Amniotic epithelial cell (primary cell): ENCODE measurements around the gene DDIT3.

Experiments
- DNase-seq: peaks from one replicate; pipeline ENCODE4 v3.0.0-alpha.2; 2010; ENCODE audit warnings: low read depth

The DDIT3 gene

DNA sequence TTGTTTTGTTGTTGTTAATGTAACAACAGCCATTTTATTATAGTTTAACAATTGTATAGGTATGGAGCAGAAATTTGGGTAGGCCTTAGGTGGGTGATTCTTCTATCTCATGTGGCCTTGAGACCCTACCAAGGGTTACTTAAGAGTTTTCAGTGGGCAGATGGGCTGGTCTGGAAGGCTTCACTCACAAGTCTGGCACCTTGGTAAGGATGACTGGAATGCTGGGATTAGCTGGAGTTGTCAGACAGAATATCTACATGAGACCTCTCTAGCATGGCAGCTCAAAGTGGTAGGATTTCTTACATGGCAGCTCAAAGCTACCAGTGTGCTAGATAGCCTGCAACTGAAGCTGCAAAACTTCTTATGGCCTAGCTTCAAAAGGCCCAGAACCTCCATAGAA is 34.6 kb downstream of the DDIT3 start:
- DNase-seq: no peak

DNA sequence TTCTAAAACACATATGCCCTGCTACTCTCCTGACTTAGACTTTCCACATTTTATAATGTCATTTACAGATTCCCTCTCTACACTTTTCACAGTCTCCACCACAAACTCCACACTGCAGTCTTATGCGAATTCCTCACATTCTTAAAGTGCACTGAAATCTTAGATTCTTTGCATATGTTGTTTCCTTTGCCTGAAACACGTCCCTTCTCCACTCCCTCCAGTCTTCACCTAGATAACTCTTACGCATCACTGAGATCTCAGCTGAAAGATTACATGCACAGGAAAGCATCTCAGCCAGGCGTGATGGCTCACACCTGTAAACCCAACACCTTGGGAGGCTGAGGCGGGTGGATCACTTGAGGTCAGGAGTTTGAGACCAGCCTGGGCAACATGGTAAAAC is 36.8 kb downstream of the DDIT3 start:
- DNase-seq: peak; percentile 73

DNA sequence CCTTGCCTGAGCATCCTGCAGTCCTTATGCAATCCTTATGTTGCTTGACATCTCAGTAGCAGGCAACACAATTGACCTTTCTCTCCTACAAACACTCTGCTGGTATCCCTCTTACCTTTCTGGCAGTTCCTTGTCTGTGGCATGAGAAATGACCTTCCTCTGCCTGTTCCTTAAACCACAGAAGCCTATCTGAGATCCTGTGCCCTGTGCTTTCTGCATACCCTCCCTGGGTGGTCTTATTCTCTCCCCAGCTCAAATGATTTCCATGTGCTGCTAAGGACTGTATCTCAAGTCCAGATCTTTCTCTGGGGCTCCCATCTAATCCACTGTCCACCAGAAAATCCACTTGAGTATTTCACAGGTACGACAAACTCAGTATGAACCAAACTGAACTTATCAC is 38.6 kb downstream of the DDIT3 start:
- no peak for DNase-seq

DNA sequence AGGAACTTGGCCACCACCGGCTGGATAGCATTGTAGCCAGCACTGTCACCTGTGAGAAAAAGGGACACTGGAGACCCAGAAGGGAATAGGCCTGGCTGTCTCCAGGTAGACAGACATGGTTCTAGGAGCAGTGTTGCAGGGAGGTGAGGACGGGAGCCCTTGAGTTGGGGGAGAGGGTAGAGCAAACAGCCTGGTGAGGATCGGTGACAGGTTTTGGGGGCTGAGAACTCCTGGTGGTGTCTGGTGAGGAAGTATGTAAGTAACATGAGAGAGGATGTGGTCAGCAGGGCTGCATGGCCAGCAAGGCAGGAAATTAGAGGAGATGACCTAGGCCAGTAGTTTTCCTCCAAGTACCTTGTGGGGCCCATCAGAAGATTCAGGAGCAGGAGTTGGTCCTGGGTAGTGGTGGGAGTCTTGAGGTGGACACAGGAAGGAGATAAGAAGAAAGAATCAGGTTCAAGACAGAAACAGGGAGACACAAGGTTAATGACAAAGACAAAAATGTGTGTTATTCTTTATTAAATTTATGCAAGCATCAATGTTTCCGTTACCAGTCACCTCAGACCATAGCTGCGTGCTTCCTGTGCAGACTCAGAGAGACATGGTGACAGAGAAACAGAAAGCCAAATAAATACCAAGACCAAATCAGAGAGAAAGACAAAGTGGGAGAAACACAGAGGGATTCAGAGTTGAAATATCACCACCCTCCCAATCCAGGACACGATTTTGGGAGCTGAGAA is 40.8 kb downstream of the DDIT3 start, which contains the start of gene ARHGAP9:
ARHGAP9 (minus strand) TSS at position 491 of the 740 bp plus-strand sequence; CDS start at position 31, 460 bp downstream.
- DNase-seq: no peak

DNA sequence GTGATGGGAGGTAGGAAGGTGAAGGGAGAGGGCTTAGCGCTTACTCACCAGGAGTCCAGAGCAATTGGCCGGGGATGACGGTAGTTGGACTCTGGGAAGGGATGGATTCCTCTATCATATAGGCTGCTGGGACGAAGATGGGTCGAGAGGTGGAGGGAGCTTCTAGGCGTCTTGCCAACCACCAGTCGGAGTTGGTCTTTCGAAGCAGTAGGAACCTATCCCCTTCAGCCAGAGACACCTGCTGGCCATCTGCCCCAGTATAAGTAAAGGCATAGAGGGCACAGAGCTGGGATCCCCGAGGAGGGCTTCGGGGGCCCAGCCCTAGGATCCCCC is 41.3 kb downstream of the DDIT3 start:
- no peak for DNase-seq

DNA sequence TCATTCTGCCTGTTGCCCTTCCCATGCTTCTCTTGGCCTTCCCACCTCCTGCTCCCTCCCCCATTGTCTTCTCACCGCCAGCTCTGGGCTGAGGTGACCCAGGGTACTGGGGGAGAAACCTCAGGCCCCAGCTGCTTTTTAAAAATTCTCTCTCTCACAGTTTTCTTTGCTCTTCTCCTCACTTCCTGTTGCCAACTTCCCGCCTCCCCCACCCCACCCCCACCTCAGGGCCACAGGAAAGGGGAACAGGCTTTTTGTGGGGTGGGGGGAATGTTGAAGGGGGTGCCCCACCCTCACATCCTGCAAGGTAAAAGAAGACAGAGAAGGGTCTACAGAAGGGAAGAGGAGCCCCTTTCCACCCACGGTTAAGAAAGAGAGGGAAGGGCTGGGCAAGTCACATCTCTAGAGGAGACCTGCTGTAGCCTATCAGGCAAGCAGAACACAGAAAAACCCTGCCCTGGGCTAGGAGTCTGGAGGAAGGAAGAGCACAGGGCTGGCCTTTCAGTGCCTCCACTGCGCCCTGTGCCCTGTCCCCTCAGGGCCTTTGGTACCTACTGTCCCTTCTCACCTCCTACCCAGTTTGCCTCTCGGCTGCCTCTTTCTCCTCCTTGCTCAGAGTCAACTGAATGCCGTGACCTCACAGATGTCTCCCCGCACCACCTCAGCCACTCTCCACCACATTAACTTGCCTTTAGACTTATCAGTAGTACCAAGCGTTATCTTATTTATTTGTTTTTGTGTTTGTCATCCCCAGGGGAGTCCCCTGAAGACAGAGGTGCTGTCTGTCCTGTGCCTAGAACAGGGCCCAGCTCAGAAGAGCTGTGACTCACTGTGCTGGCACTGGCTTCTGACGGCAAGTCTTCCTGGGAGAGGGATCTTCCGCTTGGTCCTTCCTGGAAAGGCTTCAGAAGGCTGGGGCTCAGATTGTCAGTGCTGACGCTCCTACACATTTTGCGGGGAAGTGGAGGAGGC is 42.3 kb downstream of the DDIT3 start:
- peak; percentile 78 for DNase-seq

DNA sequence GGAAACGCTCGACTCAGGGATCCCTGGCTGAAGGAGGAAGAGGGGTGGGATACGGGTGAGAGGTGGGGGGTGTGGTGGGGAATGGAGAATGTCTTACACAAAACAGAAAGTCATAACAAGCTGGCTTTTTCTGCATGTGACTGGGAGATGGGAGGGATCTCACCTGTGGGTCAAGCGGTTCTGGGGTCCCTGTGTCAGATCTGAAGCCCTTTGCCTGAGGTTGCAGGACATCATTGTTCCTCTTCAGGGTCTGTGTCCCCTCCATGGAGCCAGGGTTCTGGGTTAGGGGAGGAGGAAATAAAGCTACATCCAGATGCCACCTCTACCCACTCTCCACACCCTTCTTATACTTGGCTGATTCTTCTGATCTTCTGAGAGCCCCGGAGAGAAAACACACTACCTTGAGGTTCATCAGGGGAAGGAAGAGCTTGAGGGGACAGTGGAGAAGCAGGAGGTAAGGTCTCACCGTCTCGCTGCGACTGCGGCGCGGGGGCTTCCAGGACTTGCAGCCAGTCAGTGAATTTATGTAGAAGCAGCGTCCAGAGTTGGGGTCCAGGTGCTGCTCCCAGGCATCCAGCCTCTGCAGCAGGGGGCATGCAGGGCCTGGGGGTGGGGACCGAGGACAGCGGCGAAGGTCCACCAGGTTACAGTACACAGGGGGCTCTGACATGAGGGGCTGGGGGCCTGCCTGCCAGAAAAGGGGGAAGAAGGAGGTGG is 43.2 kb downstream of the DDIT3 start:
- no peak for DNase-seq

DNA sequence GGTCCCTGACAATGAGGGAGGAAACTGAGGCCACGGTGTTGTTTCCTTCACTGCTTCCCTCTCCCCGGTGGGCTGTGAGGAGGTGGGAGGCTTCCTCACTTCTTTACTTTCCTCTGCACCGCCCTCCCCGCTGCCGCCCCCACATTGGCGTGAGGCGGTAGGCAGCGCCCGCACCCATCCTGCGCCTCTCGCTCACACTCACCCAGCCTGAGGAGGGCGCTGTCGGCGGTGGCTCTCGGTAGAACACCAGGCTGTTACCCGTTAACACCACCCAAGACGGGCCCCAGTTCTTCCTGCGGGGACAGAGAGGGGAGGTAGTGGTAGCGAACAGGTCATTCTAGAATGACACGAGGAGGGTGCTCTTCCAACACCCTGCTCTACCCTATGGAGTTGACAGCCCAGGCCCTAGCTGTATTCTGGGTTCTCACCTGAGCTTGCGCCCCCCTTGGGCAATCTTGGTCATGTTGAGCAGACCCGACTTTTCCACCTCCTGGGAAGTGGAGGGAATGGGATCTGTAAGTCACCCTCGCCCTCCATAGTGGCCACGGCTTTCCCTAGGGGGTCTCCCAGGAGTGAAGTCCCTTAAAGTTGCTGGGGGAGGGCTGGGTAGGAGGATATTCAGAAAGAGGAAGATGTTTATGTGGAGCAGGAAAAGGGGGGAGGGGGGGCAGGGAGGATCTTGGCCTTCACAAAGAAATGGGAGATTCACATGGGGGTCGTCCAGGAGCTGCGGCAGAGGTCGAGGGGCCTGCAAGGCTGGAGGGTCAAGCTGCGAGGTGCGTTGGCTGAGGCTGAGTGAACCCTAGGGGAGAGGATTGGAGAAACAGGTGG is 43.9 kb downstream of the DDIT3 start:
- DNase-seq: no peak

DNA sequence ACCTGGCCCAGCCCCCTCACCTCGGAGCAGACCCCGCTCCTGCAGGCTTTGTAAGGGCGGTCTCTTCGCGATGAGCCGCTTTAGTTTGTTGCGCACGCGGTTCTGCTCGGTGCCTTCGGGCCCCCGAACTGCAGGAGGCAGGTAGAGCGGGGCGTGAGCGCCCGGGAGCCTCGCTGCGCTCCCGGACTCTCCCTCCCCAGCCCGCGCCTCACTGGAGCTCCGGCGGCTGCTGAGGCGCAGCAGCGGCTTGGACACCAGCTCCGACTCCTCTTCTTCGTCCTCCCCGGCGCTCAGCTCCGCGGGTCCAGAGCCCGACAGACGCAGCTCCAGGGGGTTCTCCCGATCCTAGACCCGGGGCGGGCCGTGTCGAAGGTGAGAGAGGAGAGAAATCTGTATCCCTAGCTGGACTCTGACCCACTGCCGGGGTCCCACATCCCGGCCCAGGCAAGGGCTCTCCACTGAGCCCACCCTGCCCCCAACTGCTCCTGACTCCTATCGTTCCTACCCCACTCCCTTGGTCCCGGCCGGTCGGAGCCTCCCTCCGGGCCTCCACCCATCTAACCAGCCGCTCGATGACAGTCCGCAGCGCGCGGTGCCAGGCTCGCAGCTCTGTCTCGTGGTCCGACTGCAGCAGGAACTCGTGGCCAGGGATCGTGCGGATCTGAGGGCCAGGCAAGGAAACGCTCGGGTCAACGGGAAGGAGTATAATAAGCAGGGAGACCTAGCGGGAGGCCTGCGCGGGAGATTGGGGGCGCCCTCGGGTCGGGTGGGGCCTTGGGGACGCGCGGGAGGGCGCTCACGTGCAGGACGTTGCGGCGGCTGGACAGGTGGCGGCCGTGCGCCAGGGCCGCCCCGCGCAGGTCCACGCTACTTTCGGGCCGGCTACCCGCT is 44.8 kb downstream of the DDIT3 start:
- no peak for DNase-seq

DNA sequence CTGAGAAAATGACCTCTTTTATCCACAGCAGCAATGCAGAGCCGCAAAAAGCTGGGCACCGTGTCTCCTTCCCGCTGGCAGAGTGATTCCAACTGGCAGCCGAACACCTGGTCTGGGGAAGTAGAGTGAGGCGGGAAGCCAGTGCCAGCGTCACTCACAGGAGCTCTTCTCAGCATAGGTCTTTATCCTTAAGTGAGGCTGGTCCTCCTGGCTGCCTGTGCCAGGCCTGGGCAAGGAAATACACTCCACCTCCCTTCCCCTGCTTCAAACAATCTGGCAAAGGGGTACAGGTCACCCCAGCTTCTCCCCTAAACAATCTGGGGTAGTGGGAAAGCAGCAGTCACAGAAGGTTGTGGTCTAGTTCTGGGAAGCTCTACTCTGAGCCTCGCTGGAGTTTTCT is 45.5 kb downstream of the DDIT3 start:
- DNase-seq: no peak

DNA sequence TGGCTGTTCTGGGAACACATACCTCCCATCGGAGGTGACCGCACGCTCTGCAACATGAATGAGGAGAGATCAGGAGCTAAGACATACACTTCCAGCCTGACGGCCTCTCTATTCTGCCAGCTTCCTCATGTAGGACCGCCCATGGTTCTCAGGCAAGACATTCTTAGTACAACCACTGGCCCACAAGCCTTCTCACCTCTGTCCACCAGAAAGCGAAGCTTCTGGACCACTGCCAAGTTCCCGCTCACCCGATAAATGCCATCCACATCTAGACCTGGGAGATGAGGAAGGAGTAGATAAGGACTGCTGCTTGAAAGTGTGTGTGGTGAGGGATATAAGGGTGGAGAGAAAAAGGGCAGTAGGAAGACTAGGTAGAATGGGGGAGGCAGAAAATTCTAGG is 45.9 kb downstream of the DDIT3 start:
- no peak for DNase-seq

DNA sequence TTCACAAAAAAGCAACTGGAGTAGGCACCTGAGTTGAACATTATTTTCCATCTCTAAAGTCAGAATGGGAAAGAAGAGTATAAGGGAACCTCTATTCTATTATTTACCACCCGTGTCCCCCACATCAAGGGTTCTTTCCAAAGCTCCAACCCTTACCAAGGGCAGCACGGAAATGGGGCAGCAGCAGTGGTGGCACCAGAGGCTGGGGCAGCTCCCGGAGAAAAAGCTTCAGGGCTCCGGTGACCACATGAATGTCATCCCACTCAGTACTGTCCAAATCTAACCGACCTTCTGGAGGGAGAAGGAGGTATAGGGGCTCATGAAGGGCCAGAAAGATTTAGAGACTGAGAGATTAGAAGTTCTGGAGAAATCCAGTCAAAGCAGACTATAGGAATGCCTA is 46.4 kb downstream of the DDIT3 start:
- no peak for DNase-seq

DNA sequence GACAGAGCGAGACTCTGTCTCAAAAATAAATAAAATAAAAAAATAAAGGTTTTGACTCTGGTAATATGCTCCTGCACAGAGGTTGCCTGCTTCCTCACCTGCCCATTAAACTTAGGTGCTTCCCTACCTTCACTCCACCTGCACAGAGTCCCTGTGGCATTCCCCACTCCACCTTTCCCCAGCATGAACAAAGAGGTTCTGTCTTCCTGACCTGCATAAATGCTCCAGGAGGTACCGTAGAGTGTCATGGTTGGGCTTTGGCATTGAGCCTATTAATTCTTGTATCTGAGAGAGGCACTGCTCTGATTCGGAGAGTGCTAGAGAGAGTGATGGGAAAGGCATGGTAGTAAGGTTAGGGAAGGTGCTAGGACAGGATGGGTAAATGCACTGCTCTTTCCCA is 46.9 kb downstream of the DDIT3 start:
- DNase-seq: no peak

DNA sequence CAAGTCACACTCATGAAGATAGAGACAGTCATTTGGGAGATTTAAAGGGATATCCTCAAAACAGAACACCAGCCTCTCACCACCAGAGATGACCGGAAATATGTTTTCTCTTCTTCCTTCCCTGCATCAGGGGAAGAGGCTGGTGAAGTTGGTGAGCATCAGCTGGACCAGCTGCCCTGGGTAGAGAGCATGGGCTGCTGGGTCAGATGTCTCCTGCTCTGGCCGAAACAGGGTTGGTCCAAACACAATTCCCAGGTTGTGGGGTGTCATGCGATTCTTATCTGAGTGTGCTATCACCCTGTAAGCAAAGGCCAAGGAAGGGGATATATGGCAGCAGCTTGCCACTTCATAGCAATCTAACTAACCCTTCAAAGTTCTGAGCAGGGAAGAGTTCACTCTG is 47.9 kb downstream of the DDIT3 start:
- no peak for DNase-seq

DNA sequence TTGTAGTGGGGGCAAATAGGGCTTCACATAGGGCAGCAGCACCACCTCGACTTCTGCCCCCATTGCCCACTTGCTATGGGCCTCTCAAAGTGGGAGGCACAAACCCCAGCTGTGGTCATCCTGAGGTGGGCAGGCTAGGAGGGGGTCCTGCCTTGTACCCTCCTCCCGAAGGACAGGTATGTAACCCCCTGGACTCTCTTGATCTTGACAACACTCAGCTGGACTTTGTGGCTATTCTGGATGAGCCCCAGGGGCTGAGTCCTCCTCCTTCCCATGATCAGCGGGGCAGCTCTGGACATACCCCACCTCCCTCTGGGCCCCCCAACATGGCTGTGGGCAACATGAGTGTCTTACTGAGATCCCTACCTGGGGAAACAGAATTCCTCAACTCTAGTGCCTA is 48.7 kb downstream of the DDIT3 start:
- no peak for DNase-seq

DNA sequence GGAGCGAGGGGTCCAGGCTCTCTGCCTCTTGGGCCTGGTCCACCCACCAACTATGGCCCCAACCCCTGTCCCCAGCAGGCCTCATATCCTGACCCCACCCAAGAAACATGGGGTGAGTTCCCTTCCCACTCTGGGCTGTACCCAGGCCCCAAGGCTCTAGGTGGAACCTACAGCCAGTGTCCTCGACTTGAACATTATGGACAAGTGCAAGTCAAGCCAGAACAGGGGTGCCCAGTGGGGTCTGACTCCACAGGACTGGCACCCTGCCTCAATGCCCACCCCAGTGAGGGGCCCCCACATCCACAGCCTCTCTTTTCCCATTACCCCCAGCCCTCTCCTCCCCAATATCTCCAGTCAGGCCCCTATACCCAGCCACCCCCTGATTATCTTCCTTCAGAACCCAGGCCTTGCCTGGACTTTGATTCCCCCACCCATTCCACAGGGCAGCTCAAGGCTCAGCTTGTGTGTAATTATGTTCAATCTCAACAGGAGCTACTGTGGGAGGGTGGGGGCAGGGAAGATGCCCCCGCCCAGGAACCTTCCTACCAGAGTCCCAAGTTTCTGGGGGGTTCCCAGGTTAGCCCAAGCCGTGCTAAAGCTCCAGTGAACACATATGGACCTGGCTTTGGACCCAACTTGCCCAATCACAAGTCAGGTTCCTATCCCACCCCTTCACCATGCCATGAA is 49.2 kb downstream of the DDIT3 start:
- DNase-seq: no peak

DNA sequence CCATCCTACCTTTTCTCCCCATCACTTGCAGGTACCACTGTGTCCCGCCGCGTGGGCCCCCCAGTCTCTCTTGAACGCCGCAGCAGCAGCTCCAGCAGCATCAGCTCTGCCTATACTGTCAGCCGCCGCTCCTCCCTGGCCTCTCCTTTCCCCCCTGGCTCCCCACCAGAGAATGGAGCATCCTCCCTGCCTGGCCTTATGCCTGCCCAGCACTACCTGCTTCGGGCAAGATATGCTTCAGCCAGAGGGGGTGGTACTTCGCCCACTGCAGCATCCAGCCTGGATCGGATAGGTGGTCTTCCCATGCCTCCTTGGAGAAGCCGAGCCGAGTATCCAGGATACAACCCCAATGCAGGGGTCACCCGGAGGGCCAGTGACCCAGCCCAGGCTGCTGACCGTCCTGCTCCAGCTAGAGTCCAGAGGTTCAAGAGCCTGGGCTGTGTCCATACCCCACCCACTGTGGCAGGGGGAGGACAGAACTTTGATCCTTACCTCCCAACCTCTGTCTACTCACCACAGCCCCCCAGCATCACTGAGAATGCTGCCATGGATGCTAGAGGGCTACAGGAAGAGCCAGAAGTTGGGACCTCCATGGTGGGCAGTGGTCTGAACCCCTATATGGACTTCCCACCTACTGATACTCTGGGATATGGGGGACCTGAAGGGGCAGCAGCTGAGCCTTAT is 49.9 kb downstream of the DDIT3 start:
- no peak for DNase-seq

DNA sequence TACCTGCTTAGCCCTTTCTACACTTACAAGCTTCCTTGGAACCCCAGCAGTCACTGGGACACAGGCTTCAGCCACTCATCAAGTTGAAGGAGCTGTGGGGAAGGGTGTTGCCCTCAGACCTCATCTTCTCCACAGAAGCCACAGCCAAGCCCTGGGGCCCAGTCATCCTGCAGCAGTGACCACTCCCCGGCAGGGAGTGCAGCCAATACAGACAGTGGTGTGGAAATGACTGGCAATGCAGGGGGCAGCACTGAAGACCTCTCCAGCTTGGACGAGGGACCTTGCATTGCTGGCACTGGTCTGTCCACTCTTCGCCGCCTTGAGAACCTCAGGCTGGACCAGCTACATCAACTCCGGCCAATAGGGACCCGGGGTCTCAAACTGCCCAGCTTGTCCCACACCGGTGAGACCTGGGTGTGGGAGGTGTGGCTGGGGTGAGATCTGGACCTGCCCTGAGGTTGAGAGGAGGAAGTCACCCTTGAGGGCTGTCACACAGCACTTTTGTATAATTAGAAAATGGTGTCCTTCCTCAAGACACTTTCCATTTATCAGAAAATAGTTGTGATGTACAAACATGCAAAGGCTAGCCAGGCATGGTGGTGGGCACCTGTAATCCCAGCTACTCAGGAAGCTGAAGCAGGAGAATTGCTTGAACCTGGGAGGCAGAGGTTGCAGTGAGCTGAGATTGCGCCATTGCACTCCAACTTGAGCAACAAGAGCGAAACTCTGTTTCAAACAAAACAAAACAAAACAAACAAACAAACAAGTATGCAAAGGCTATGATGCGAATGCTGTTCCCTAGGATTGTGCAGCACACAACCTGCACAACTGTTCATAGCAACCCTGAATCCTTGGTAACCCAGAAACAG is 50.8 kb downstream of the DDIT3 start:
- no peak for DNase-seq

DNA sequence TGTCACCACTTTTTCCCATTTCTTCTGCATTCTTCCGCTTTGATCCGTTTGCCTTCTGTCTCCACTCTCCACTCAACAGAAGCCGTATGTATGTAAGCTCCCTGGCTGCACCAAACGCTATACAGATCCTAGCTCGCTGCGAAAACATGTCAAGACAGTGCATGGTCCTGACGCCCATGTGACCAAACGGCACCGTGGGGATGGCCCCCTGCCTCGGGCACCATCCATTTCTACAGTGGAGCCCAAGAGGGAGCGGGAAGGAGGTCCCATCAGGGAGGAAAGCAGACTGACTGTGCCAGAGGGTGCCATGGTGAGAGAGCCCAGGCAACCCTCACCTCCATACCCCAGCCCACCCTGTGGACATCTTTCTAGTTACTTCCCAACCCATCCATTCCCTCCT is 52.4 kb downstream of the DDIT3 start:
- DNase-seq: no peak
